DMS79 (cell line): ENCODE results near the gene PHLPP1.

ENCODE experiments used
- DNase-seq: peaks from one replicate; lab custom pipeline; 2025; lab: John Stamatoyannopoulos, UW

PHLPP1 gene

DNA sequence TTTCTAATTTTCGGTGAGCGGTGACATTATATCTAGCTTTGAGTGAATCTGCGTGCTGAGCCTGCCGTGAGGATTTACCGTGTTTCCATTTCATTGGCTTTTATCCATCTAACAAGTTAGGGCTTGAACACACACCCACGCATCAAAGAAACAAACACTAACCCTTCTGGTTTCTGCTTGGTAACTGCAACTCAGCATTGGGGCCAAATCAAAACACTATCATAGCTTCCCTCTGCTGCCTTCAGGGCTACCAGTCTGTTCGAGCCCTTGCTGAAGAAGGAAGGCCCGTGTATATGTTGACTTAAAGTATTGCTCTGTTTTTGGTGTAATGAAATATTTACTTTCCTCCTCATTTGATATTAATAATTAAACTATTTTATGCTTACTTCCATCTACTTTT, 227.2 kb downstream of the PHLPP1 start:
- DNase-seq, result no peak

DNA sequence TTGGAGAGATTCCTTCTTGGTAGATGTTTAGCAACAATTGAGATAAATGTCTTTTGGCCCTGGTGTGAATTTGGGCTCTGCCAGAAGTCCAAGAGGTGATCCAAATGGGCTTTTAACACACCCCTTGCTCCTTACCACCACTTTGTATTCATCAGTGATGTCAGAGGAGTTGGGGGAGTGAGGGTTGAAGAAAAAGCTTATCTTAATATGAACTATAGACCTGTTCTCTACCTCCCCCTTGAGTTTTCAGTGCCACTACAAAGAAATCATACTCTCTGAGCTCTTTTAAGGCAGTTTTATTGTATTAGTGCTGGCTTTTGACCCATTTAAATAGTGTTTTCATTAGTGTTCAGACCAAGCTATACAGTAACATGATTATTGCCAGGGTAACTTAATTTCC, 229.1 kb downstream of the PHLPP1 start:
- no peak for DNase-seq

DNA sequence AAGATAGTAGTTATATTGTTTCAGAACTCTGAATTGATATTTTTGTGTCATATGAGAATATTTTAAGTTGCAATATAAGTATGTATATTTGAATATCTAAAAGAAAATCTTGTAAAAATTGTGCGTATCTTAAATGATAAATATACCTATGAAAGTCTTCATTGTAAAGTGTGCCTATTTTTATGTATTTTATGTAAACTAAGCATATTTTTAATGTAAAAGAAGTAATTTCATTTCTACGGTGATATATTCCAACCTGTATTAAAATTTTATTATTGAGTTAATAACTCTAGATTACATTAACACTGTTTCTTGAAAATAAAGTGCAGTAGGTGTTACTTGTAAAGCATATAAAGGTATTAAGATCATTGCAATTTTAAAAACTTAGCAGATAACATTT, 233.4 kb downstream of the PHLPP1 start:
- DNase-seq, result no peak

DNA sequence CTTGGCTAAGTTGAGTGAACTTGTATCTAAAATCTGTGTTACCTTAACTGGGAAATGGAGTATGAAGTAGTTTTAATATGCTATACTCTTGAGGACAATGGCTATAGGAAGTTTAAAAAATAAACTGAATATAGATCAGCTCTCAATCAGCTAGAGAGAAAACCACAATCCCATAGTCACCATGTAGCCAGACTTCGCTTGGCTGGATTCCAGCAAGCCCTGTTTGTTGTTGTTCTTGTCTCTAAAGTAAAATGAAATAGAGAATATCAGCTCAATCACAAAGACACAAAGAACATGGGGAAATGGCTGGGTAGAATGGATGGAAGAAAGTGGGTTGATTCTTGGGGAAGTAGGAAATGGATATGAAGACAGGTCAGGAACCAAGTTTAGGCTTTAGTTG, 234.9 kb downstream of the PHLPP1 start:
- DNase-seq, result no peak

DNA sequence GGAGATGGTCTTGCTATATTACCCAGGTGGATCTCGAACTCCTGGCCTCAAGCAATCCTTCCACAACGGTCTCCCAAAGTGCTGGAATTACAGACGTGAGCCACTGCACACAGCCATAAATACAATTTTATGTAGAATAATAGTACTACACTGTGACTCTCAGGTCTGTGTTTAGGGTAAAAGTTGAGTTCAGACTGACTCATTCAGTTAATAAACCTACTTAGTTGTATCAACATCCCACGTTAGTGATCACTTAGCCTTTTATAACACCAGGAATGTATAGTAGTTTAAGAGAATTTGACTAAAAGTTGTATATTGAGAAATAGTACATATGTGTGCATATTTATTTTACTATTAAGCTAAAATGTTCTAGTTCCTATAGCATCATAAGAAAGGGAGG, 237.5 kb downstream of the PHLPP1 start:
- no peak for DNase-seq

DNA sequence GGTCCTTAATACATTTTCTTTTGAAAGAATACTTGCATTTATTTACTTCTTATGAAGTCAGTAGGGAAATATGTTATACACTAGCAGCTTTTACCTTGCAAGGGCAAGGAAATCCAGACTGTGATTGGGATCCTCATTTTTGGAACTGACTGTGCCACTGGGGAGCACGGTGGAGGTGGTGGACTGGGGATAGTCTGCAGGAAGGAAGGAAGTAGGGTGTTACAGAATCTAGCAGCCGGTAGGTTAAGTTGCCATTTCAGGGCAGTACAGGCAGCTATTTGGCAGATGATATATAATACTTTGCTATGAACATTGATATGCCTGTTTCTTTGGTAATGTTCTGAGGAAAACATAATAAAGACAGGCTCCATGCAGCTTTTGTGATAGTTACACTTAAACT, 238.3 kb downstream of the PHLPP1 start:
- no peak for DNase-seq

DNA sequence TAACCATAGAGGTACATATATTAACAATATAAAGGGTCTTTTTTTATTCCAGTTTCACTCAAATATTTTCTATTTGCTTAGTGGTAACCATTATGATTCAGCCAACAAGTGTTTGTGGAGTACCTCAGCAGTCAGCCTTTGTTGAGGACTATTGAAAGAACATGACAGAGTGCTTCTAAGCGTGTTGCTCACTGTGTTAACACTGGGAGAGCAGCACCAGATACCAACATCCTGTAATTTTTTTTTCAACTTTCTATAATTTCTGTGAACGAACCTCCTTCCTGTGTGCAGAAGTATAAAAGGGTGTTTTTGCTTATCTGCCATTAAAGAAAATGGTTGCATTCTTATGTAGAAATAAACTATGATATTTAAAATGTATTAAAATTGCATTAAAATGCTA, 239.0 kb downstream of the PHLPP1 start:
- no peak for DNase-seq

DNA sequence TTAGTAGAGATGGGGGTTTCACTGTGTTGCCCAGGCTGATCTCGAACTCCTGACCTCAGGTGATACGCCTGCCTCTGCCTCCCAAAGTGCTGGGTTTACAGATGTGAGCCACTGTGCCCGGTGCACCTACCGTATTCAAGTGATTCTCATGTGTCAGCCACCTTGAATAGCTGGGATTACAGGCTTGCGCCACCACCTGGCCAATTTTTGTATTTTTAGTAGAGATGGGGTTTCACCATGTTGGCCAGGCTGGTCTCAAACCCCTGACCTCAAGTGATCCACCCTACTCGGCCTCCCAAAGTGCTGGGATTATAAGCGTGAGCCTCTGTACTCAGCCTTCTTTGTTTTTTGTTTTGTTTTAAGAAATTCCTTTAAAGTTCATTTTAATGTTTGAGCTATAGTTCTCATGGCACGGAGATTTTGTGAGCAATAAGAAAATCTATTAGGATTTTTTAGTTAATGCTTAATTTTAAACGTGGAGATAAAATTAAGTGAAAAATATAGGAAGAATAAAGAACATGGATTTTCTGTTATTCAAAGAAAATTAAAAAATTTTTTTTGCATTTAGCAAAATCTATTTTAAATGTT, 242.6 kb downstream of the PHLPP1 start:
- no peak for DNase-seq

DNA sequence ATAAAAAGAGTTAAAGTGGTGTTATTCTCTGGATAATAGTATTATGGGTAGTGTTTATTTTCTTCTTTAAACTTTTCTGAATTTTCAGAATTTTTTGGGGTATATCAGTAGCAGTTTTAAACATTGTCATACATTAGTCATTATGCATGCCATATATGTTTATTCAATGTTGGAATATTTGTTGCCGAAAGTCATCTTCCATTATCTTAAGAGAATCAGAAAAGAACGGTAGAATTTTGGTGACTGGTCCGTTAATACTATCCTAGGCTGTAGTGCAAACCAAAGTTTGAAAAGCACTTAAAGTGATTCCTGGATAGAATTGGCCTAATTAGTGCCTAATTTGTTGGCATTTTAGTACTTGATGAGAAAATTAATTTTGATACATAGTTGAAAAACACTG, 244.1 kb downstream of the PHLPP1 start:
- no peak for DNase-seq

DNA sequence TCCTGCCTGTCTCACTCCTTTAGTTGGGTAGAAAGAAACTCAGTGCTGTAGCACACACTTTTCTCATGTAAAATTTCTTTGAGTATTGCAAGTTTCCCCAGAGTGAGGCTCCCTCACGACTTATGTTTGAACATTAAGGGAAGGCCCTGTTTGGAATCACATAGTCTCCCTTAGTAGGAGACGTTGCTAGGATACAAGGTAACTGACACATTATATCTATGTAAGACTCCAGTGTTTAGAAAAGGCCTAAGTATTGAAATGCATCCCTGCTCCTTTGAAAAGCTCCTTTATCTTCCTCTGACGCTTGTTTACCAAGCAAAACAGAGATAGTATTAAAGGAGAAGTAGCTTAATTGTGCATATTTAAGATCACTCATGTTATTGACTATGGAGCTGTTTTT, 248.2 kb downstream of the PHLPP1 start:
- no peak for DNase-seq

DNA sequence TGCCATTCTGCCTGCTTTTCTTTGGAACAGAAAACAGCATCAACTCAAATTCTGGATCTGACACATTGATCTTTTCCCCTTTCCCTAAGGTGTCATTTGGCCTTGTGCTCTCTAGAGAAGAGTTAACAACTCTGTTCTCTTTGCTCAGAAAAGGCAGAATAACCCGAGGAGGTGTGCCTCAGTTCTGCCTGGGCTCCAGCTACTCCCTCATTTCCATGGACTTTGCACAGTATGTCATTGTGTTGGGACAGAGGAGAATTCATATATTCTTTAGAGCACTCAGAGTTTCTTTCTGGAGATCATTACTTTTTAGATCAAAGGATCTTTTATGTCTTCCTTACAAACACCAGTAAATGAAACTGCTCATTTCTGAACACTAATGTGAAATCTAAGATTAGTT, 249.1 kb downstream of the PHLPP1 start:
- DNase-seq, result no peak

DNA sequence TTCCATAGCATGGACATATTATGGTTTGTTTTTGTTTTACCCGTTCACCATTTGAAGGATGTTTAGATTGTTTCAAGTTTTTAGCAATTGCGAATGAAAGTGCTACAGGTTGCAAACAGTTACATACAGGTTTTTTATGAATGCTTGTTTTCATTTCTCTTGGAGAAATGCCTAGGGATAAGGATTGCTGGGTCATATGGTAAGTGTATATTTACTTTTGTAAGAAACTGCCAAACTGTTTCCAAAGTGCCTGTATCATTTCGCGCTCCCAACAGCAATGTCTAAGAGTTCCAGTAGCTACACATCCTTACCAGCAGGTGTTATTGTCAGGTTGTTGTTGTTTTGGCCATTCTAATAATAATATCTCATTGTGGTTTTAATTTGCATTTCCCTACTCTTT, 251.7 kb downstream of the PHLPP1 start:
- no peak for DNase-seq

DNA sequence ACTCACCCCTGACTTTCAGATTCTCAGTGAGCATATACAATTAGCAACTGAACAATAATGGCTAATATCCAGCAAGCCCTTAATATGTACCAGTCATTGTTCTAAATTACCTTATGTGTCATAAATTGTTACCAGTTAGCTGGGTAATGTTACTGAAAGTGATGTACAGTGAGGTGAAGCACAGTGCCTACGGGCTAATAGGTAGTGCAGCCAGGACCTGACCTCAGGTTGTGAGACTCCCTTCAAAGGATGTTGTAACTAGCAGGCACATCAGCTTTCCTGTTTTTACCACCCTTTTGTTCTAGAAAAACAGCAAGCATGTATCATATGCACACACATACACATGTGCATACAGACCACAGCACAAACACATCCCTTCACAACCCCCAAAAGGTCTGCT, 258.3 kb downstream of the PHLPP1 start:
- DNase-seq, result no peak

DNA sequence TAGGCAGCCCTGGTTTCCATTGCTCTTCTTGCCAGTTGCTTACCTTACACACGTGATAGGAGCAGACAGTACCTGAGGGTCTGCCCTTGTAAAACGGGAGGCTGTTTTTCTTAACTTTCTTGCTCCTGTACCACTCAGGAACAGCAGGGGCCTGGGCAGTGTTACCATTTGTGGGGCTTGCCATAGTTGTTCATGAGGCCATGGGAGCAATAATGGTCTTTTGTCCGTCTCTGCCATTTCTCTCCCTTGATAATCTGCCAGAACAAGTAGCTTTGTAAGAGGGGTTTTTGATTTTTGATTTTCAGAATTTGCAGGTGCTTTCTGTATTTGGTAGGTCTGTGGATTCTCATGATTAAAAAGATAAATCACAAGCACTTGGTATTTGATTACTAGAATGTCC, 259.0 kb downstream of the PHLPP1 start:
- no peak for DNase-seq

DNA sequence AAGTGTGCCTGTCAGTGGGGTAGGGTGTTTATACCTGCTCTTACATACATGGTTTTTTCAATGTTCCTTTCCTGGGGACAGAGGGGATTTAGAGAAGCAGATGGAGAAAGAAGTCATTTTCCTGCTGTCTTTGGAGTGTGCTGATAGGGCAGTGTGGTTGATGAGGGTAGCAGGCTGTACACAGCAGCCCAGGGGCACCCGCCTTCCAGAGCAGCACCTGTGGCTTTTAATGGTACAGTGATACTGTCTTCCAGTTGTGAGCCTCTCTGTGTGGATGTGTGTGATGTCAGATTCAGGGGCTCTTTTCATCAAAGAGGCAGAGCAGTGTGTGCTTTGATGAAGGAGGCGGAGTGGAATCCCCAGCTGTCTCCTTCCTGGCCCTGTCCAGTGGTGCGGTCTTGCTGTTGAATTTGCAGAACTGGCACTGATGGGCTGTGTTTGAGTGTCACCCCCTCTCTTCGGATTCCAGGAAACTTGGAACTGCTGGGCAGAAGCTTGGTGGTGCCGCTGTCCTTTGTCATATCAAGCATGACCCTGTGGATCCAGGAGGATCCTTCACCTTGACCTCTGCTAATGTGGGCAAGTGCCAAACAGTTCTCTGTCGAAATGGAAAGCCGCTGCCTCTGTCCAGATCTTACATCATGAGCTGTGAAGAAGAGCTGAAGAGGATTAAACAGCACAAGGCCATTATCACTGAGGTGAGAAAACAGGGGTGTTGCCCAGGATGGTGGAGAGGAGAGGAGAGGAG, 259.8 kb downstream of the PHLPP1 start:
- DNase-seq, result no peak

DNA sequence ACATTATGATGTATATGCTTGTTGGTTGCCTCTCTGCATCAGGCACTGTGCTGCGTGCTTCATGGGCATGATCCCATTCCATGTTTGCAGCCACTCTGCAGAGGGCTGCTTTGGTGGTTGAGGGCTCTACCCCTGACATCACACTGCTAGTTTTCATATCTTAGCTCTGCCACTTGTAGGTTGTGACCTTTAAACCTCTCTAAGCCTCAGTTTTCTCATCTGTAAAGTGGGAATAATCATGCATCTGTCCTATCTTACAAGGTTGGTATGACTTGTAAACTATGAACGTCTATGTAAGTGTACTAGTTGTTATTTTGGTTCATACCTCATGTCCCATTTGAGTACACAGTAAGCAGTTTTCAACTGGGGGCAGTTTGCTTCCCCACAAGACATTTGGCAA, 260.4 kb downstream of the PHLPP1 start:
- DNase-seq, result no peak

DNA sequence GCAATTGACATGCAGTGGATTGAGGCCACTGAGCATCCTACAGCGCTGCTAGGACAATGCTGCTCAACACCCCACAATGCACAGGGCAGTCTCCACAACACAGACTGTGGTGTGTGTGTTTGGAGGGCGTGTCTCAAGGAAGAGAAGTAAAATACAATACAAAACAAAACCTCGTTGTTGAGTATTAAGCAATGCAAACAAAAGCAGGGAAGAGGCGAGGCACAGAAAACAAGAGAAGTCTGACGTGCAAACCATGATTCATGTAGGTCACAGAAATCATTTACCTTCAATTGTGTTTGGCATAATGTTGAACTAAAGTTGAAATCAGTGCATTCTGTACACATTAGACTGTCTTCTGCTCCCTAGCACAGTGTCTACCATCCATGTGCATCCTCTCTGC, 260.9 kb downstream of the PHLPP1 start:
- DNase-seq, result no peak

DNA sequence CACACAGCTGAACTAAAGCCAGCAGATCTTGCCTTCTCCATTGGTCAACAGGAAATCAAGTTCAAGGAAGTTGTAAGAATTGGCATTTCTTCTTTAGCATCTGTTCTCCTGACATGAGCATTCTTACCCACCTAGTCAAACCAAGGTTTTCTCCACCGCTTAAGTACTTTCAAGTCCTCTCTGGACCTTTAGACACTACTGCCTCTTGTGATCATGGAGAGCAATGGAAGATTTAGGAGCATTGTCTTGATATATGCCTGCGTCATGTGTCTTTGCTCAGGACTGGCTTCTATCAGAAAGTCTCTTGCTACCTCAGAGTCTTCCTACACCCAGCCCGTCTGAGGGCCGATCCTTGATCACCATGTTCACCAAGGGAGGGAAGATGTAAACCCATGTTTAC, 262.2 kb downstream of the PHLPP1 start:
- no peak for DNase-seq

DNA sequence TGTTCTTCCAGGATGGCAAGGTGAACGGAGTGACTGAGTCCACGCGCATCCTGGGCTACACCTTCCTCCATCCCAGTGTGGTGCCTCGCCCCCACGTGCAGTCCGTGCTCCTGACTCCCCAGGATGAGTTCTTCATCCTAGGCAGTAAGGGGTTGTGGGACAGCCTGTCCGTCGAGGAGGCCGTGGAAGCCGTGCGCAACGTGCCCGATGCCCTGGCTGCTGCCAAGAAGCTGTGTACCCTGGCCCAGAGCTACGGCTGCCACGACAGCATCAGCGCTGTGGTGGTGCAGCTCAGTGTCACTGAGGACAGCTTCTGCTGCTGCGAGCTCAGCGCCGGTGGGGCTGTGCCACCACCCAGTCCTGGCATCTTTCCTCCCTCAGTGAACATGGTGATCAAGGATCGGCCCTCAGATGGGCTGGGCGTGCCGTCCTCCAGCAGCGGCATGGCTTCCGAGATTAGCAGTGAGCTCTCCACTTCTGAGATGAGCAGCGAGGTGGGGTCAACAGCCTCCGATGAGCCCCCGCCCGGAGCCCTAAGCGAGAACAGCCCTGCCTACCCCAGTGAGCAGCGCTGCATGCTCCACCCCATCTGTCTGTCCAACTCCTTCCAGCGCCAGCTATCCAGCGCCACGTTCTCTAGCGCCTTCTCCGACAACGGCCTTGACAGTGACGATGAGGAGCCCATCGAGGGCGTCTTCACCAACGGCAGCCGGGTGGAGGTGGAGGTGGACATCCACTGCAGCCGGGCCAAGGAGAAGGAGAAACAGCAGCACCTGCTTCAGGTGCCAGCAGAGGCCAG, 263.1 kb downstream of the PHLPP1 start:
- no peak for DNase-seq

DNA sequence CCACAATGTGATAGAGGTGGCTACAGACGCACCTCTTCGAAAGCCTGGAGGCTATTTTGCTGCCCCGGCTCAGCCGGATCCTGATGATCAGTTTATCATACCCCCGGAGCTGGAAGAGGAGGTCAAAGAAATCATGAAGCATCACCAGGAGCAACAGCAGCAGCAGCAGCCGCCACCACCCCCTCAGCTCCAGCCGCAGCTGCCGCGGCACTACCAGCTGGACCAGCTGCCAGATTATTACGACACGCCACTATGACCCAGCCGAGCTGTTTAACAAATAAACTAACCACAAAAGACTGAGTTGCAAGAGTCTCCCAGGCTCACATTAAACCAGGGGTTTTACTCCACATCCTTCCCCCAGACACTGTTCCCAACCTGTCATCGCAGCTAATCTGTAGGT, 263.8 kb downstream of the PHLPP1 start:
- DNase-seq, result peak; percentile 28

DNA sequence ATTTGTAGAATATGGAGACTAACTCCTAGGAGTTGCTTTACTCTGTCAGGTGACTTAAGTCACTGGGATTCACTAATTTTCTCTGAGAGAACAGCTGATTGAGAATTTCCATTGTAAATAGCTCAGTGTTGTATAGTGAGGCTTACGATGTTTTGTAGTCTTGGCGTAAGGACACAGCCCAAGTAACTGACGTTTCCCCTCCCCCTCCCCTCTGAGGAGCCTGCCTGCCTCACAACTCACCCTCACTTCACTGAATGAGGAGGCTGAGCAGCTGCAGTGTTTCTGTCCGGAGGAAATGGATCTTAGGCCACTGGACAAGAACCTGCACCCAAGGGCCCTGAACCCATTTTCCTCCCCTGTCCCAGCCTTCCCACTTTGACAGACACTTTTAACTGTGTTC, 264.6 kb downstream of the PHLPP1 start:
- no peak for DNase-seq

DNA sequence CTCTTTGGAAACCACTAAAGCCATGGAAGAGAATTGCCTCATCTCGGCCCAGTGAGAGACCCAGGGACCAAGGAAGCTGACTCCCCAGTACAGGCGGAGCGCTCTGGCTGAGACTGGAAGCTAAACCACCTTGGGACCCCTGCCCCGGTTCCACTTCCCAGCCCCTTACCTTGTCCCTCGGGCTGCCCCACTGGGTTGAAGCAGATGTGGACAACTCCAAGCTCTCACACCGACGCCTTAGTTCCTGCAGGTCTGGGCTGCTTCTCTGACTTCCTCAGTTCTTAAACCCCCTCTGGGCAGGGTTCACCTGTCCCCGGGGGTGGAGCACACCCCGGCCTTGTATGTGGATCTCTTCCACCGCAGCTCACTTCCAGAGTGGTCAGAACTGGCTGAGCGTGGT, 266.2 kb downstream of the PHLPP1 start:
- DNase-seq, result no peak

DNA sequence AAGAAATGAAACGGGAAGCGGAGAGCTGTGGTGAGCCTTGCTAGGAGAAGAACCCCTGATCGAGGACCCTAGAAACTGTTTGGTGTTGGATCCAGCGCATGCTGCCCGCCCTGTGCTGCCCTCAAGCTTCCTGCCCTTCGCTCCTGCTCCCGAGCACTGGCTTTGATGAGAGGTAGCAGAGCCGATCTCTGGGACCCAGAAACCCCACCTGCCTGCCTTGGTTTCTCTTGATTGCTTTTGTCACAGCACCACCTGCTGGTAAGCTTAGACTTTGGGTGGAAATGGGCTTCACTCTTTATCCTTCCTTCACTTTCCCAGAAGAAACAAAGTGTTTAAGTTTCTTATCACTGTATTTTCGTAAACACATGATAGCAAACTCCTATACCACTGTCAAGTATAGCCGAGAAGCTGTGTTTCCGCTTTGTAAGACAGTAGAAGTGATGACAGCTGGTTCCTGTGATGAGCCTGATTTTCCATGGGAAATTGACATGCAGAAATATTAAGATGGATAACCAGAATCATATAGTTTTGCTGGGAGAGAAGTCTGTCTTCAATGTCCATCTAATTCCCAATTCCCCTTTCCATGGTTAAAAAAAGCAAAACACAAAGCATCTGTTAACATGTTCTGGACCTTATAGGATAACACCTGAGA, 267.4 kb downstream of the PHLPP1 start:
- DNase-seq, result peak; percentile 40
